T follicular helper cell (primary cell): ENCODE measurements around the gene HES7.

Source experiments
- DNase-seq: peaks from one replicate; pipeline ENCODE4 v3.0.0-alpha.2; 2020; ENCODE audit warnings: low read depth

HES7 gene

GRCh38 chr17:8155231-8155995 is 31.5 kb upstream of the HES7 start:
- no peak for DNase-seq

GRCh38 chr17:8154608-8155155 is 30.8 kb upstream of the HES7 start:
- DNase-seq, result no peak

- DNase-seq, result peak; percentile 92
Observed at GRCh38 chr17:8153957-8154607, 30.2 kb upstream of the HES7 start.

GRCh38 chr17:8153525-8153956 is 29.6 kb upstream of the HES7 start:
- no peak for DNase-seq

- DNase-seq, result no peak
Observed at GRCh38 chr17:8153031-8153451, 29.1 kb upstream of the HES7 start.

GRCh38 chr17:8152112-8152775 is 28.3 kb upstream of the HES7 start, which contains the start of gene PER1:
PER1 (minus strand) TSS chr17:8152404; CDS start chr17:8150706, 1,698 bp downstream.
- DNase-seq, result peak; percentile 78

GRCh38 chr17:8151641-8152111 is 27.8 kb upstream of the HES7 start:
- DNase-seq, result no peak

GRCh38 chr17:8151120-8151640 is 27.3 kb upstream of the HES7 start:
- peak; percentile 86 for DNase-seq

- no peak for DNase-seq
Observed at GRCh38 chr17:8150194-8151119, 26.6 kb upstream of the HES7 start.

- DNase-seq, result no peak
Observed at GRCh38 chr17:8149419-8150193, 25.7 kb upstream of the HES7 start.

- no peak for DNase-seq
Observed at GRCh38 chr17:8148560-8148959, 24.7 kb upstream of the HES7 start.

- DNase-seq, result no peak
Observed at GRCh38 chr17:8147805-8148404, 24.0 kb upstream of the HES7 start.

- no peak for DNase-seq
Observed at GRCh38 chr17:8147141-8147804, 23.4 kb upstream of the HES7 start.

- DNase-seq, result no peak
Observed at GRCh38 chr17:8146381-8147140, 22.7 kb upstream of the HES7 start.

GRCh38 chr17:8145811-8146210 is 21.9 kb upstream of the HES7 start:
- no peak for DNase-seq

- DNase-seq, result no peak
Observed at GRCh38 chr17:8144401-8145231, 20.7 kb upstream of the HES7 start.

GRCh38 chr17:8143581-8144400 is 19.9 kb upstream of the HES7 start:
- DNase-seq, result no peak
